ENCODE data around the gene MAP3K4.

DNA sequence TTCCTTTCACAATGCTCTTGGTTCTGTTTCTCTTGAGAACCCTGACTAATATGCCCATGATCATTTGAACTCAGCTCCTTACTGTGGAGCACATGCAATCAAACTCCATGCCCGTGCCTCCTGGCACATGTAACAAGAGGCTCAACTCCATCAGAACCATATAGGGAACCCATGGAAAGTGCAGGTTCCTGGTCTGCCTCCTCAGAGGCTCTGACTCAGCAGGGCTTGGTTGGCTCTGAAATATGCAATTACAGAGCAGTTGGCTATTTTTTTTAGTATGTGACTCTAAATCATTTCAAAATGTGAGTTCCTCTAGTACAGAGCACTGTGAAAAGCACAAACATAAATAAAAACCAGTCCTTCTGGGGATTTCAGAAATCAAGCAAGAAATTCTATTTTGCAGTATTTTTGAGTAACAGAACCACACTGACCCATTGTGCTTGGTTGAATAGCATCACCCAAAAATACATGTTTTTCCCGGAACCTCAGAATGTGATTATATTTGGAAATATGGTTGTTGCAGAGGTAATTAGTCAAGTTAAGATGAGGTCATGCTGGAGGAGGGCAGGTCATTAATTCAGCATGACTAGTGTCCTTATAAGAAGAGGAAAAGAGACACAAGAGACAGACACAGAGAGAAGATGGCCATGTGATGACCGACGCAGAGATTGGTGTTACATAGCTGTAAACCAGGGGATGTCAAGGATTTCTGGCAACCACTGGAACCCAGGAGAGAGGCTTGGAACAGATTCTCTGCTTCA, 13.2 kb upstream of the MAP3K4 start:
- TF ChIP-seq, protein P1, sequence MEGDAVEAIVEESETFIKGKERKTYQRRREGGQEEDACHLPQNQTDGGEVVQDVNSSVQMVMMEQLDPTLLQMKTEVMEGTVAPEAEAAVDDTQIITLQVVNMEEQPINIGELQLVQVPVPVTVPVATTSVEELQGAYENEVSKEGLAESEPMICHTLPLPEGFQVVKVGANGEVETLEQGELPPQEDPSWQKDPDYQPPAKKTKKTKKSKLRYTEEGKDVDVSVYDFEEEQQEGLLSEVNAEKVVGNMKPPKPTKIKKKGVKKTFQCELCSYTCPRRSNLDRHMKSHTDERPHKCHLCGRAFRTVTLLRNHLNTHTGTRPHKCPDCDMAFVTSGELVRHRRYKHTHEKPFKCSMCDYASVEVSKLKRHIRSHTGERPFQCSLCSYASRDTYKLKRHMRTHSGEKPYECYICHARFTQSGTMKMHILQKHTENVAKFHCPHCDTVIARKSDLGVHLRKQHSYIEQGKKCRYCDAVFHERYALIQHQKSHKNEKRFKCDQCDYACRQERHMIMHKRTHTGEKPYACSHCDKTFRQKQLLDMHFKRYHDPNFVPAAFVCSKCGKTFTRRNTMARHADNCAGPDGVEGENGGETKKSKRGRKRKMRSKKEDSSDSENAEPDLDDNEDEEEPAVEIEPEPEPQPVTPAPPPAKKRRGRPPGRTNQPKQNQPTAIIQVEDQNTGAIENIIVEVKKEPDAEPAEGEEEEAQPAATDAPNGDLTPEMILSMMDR (IDR thresholded peaks at IDR 0.05), result no peak
- TF ChIP-seq POLR2A (IDR thresholded peaks at IDR 0.05), result no peak
